ENCODE measurements around the gene CMTM7. TPM values are rescaled to one million over a fixed set of nuclear protein-coding genes. Genes with fewer than 3 reads are reported as not detected.
A peak's percentile ranks its signal among the peaks of the same experiment; 100 is the strongest.

Gene CMTM7, protein sequence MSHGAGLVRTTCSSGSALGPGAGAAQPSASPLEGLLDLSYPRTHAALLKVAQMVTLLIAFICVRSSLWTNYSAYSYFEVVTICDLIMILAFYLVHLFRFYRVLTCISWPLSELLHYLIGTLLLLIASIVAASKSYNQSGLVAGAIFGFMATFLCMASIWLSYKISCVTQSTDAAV
- total RNA-seq (10 to 100 TPM in 7 of 9 donors, 1 to 10 TPM in 2; 5.4 to 19.2 (median 11.4) TPM), polyA plus RNA-seq (10 to 100 TPM; 13.8 to 16.5 (median 16.4) TPM)
- long read RNA-seq, donor 1, transcript CMTM7-201 (5 exons, 2,038 nt): major isoform, 7 of 61 reads
- long read RNA-seq, donor 1, partial matches to known transcripts: 53 of 61 reads
- long read RNA-seq, donor 1, other reads (novel, unspliced or antisense): 0 of 61 reads
- long read RNA-seq, donor 2, transcript CMTM7-201 (5 exons, 2,038 nt): major isoform, 5 of 6 reads
- long read RNA-seq, donor 2, partial matches to known transcripts: 0 of 6 reads
- long read RNA-seq, donor 2, other reads (novel, unspliced or antisense): 0 of 6 reads
- long read RNA-seq, donor 3, partial matches to known transcripts: 0 of 5 reads
- long read RNA-seq, donor 3, other reads (novel, unspliced or antisense): 0 of 5 reads
- long read RNA-seq, donor 4, transcript CMTM7-201 (5 exons, 2,038 nt): major isoform, 9 of 15 reads
- long read RNA-seq, donor 4, partial matches to known transcripts: 0 of 15 reads
- long read RNA-seq, donor 4, other reads (novel, unspliced or antisense): 5 of 15 reads
- long read RNA-seq, donor 5, transcript CMTM7-201 (5 exons, 2,038 nt): major isoform, 24 of 38 reads
- long read RNA-seq, donor 5, partial matches to known transcripts: 3 of 38 reads
- long read RNA-seq, donor 5, other reads (novel, unspliced or antisense): 7 of 38 reads
- long read RNA-seq, donor 6, transcript CMTM7-201 (5 exons, 2,038 nt): major isoform, 10 of 12 reads
- long read RNA-seq, donor 6, partial matches to known transcripts: 0 of 12 reads
- long read RNA-seq, donor 6, other reads (novel, unspliced or antisense): 2 of 12 reads
- long read RNA-seq, donor 7, partial matches to known transcripts: 11 of 15 reads
- long read RNA-seq, donor 7, other reads (novel, unspliced or antisense): 0 of 15 reads
- long read RNA-seq, donor 8, transcript CMTM7-201 (5 exons, 2,038 nt): major isoform, 9 of 70 reads
- long read RNA-seq, donor 8, partial matches to known transcripts: 60 of 70 reads
- long read RNA-seq, donor 8, other reads (novel, unspliced or antisense): 0 of 70 reads
- long read RNA-seq, donor 9, transcript CMTM7-201 (5 exons, 2,038 nt): major isoform, 9 of 10 reads
- long read RNA-seq, donor 9, partial matches to known transcripts: 0 of 10 reads
- long read RNA-seq, donor 9, other reads (novel, unspliced or antisense): 0 of 10 reads
- long read RNA-seq, donor 10, partial matches to known transcripts: 0 of 3 reads
- long read RNA-seq, donor 10, other reads (novel, unspliced or antisense): 0 of 3 reads

DNA sequence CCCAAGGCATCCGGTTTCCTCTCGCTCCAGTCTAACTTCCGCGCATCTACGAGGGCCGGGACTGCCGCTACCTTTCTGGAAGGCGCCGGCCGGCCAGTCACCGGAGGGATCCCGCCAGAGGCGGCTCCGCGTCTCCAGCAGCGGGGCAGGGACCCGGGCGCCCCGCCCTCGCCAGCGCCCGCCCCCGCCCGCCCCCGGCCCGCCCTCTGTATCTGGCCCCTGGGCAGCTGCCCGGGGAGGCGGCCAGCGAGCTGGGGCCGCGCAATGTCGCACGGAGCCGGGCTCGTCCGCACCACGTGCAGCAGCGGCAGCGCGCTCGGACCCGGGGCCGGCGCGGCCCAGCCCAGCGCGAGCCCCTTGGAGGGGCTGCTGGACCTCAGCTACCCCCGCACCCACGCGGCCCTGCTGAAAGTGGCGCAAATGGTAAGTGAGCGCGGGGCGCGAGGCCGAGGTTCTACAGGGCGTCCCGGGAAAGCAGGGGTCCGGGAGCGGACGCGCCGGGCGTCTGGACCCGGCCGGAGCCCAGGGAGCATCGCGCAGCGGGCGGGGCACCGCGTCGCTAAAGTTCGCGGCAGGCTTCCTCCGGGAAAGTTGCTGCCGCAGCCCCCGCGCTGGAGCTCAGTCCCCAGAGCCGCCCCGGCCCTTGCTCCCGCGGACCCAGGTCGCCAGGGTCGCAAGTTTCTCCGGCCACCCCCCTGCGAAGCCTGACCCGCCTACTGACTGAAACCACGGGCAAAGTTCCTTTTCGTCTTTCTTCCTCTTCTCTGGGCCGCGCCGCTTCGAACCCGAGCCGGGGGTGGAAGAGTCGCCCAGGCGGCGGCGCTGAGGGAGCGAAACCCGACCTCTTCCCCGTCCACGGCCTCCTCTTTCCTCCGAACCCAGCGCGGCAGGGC is at the start of gene CMTM7:
Gene CMTM7, plus strand, starts transcription at position 211 of the 893 bp plus-strand sequence. Its CDS starts 54 bp downstream, at position 265.
- DNase-seq: peak; percentile 68 to 80 (median 76)
- H3K27ac ChIP-seq: peak within 1 kb of the TSS in 4 of 5 donors; percentile 65 to 92 (median 77)
- 0 to 3% (median 1%) methylated on average over 27 to 107 of the region's 107 CpGs for WGBS, 4 donors
- H3K36me3 ChIP-seq (replicated peaks in 1 of 2): no peaks in the 10 kb centered on the region
- no peaks in the 10 kb centered on the region for H3K27me3 ChIP-seq
- intact Hi-C loops (cut with DNase I): no loop called here
- no peaks in the 10 kb centered on the region for H3K9me3 ChIP-seq (replicated peaks in 1 of 3)
- peak; percentile 27 to 68 for TF ChIP-seq POLR2A (IDR thresholded peaks at IDR 0.05)
- TF ChIP-seq, protein P1, sequence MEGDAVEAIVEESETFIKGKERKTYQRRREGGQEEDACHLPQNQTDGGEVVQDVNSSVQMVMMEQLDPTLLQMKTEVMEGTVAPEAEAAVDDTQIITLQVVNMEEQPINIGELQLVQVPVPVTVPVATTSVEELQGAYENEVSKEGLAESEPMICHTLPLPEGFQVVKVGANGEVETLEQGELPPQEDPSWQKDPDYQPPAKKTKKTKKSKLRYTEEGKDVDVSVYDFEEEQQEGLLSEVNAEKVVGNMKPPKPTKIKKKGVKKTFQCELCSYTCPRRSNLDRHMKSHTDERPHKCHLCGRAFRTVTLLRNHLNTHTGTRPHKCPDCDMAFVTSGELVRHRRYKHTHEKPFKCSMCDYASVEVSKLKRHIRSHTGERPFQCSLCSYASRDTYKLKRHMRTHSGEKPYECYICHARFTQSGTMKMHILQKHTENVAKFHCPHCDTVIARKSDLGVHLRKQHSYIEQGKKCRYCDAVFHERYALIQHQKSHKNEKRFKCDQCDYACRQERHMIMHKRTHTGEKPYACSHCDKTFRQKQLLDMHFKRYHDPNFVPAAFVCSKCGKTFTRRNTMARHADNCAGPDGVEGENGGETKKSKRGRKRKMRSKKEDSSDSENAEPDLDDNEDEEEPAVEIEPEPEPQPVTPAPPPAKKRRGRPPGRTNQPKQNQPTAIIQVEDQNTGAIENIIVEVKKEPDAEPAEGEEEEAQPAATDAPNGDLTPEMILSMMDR (IDR thresholded peaks at IDR 0.05): no peak
- peaks cover 0 to 3% of the 10 kb centered on the region in 2 donors for H3K4me1 ChIP-seq (replicated peaks in 1 of 2)
- H3K4me3 ChIP-seq: peak within 1 kb of the TSS; percentile 20 to 98 (median 58)

DNA sequence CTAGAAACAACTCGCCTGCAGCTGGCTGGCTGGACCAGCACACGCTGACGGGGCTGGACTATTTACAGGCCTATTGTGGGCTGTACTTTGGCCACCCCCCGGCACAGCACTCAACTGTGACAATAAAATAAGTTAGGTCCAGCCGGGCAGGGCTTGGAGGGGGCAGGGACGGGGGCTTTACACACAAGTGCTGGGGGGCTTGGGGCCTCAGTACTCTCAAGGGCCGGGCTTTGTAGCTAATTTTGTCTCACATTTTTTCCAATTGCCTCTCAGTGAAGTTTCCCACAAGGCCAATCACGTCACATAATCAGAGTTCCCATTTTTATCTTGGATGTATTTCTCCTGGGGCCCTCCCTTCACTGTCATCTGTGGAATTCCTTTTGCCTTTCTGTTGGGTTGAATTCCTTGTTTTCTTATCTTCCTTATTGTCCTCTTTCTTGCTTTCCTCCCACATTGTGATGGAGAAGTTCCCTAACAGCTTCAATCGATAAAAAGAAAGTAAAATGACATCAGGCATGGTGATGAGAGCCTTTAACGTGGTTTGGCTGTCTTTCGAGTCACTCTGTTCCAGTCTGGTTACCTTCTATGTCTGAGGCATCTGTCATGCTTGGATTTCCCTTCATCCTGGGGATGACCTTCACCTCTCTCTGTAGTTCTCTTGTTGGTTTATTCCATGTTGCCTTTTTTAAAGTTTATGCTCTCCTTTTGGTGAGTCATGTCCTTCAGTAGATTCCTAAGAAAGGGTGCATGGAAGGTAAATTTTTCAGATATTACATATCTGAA is 44.1 kb upstream of the CMTM7 start:
- intact Hi-C loops (cut with DNase I): no loop called here

More for the DNA sequence above, 44.1 kb upstream of the CMTM7 start:
- H3K27ac ChIP-seq: peak overlapping the region in 2 of 5 donors; percentile 20 to 24
- H3K4me3 ChIP-seq: no peak overlapping the region
- DNase-seq: peak in 4 of 7 donors; percentile 17 to 53 (median 26)
- no peaks in the 10 kb centered on the region for H3K36me3 ChIP-seq (replicated peaks in 1 of 2)
- peaks cover 0 to 6% of the 10 kb centered on the region in 2 donors for H3K4me1 ChIP-seq (replicated peaks in 1 of 2)
- no peaks in the 10 kb centered on the region for H3K9me3 ChIP-seq (replicated peaks in 1 of 3)
- no peak for TF ChIP-seq POLR2A (IDR thresholded peaks at IDR 0.05)
- TF ChIP-seq, protein P1 (IDR thresholded peaks at IDR 0.05): no peak
- 57 to 67% (median 66%) methylated on average over 11 of the region's 11 CpGs for WGBS, 4 donors
- H3K27me3 ChIP-seq: no peaks in the 10 kb centered on the region

All from adrenal gland (tissue), 19 donors.